GM04503 (cell line): Measurements from ENCODE around the gene ALPL.

ENCODE experiments used
- DNase-seq: peaks from one replicate; pipeline ENCODE4 v3.0.0-alpha.2; 2012; ENCODE audit warnings: low read depth

The ALPL gene

DNA sequence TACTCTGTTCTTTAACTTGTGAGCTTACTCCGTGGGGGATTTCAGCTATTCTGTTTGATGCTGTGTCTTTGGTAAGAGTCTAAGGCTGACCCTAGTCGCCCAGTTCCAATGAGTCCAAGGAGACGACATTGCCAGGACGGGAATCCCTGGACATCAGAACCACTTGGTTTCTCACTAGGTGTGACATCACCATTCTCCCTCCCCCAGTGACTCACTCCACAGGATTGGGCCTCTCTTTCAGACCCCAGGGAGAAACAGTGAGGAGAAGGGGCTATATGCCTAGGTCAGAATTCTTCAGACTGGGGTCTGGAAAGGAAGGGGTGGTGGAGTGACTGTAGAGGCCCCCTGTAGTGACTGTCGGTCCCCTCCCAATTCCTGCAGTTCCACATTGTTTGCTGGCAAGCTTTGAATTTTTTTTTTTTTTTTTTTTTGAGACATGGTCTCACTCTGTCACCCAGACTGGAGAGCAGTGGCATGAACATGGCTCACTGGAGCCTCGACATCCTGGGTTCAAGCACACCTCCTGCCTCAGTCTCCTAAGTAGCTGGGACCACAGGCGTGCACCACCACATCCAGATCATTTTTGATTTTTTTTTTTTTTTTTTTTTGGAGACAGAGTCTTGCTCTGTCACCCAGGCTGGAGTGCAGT, 21.3 kb downstream of the ALPL start:
- no peak for DNase-seq

DNA sequence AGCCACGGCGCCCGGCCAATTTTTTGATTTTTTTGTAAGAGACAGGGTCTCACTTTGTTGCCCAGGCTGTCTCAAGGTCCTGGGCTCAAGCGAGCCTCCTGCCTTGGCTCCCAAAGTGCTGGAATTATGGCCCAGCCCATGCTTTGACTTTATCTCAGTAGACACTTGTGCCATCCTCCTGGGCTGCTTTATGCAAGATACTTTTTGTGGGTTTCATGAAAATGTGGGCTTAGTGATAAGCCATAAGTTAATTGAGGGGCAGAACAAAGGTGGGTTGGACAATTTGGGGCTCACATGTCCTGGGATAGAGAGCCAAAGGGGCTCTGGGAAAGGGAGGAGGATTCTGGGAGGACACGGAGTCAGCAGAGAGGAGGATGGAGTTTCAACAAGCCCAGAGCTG, 22.0 kb downstream of the ALPL start:
- DNase-seq = no peak

DNA sequence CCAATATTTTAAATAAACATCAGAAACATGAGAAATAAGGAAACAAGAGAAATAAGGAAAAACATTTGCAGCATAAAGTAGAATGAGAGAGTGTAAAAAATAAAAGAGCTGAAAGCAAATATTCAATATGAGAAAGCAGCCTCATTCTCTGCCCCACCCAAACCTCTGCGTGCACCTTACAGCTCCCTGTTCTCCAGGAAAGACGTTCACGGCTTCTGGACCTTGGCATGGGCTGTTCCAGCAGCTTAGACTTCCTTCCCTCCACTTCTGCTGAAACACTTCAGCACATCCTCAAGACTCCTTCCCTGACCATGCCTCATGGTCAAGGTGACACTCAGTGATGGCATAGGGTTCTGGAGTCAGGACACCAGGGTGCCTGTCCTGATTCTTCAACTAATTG, 23.3 kb downstream of the ALPL start:
- DNase-seq = no peak

DNA sequence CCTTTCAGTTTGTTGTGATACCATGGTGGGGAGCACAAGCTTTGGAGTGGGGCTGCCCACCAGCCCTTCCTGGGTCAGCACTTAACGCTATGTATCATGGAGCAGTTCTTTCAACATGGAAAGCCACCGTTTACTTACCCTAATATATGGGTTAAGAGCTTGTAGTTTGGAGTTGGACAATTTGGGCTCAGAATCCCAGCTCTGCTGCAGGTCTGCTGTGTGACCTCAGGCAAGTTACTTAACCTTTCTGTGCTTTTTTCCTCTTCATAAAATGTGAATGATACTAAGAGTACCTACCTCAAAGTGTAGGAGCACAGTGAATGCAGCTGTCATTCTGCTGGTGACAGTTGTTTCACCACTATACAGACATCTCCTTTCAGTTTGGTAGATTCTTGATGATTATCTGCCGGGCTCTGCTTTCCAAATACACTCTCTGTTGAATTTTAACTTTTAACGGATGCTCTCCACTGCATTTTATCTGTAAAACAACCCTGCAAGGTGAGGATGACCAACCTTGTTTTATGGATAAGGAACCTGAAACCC, 23.8 kb downstream of the ALPL start:
- no peak for DNase-seq

DNA sequence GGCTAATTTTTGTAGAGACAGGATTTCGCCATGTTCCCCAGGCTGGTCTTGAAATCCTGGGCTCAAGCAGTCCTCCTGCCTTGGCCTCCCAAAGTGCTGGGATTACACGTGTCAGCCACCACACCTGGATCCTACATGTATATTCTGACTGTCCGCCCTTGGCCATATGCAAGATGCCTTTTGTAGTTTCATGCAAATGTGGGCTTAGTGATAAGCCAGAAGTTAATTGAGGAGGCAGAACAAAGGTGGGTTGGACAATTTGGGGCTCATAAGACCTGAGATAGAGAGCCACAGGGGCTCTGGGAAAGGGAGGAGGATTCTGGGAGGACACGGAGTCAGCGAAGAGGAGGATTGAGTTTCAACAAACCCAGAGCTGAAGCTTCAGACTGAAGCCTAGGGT, 24.9 kb downstream of the ALPL start:
- no peak for DNase-seq

DNA sequence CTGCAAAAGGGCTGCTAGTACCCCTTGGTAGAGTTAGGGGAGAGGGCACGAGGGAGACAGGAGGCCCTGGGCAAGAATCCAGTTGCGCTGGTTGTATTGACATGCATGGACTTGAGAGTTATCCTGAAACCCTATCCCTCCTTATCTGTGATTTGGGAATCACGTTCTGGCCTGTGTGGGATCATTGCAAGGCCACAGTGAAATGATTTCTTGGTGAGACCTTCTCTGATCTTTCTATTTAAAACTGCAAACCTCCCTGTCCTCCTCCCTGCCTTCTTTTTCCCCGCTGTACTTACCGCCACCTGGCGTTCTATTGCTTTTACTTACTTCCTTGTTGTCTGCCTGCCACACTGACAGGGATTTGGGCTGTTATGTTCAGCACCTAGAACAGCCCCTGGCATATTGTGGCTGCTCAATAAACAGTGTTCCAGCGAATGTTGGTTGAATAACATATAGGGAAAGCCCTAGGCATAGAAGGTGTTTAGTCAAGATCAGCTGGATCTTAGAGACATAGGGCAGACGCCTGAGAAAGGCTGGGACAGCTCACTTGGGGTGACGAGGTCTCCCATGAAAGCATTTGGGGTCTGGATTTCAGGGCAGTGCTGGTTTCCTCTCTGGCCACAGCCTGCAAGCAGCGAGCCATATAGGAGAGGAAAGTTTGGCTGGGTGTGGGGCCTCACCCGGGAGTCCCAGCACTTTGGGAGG, 25.6 kb downstream of the ALPL start:
- no peak for DNase-seq

DNA sequence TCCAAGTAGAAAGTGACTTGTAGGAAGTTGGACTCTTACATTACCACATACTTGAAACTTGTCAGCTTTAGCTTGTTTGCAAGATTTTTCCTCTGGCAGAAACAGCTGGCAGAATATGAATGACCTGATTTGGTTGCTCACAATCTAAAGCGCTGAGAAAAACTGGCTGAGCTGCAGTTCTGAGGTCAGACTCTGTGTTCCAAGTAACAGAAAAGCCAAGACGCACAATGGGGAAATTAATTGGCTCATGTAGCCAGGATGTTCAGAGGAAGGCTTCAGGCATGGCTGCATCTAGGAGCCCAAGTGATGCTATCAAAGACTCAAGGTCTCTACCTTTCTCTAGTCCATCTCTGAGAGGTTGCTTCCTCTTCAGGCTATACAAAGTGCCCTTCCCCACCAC, 27.0 kb downstream of the ALPL start:
- no peak for DNase-seq

DNA sequence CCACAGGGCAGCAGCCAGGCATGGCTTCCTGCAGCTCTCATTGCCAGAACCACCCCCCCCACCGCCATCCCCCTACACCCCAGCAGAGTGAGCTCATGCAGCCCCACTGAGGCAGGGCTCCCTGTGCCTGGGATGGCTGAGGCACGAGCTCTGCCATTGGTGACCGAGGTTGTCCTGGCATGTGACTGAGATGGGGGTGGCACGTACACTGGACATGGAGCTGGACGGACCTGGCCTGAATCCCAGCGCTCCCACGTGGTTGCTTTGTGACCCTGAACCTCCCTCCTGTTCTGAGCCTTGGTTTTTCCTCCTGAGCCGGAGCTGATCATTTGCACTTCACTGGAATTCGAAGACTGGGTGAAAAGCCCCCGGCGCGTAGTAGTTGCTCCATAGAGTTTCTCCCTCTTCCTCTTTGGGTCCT, 28.3 kb downstream of the ALPL start:
- no peak for DNase-seq

DNA sequence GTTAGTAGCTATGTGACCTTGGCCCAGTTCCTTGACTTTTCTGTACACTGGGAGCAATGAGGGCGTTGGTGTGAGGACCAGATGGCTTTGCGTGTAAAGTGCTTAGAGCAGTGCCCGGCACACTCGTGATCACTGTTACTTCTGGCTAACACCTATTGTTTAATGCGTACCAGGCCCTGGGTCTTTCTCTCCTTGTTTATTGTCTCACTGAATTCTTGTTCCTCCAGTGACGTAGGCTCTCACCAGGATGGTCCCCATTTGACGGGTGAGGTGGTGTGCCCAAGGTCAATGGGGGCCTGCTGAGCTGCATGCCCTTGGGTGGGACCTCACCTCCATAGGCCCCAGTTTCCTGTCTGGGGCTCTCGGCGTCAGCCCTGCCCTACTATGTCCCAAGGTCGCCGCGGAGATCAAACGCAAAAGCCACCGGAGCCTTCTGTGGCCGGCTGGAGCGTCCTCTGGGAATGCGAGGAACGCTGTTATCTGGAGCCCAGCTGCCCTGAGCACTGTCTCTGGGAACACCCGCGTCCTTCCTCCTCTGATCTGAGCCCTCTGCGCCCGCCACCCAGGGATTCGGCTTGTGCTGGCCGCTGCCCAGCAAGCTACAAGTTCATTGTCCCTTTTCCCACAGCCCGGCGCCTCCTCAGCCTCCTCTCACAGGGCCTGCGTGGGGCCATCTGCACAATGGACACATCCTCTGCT, 28.9 kb downstream of the ALPL start:
- DNase-seq = no peak

DNA sequence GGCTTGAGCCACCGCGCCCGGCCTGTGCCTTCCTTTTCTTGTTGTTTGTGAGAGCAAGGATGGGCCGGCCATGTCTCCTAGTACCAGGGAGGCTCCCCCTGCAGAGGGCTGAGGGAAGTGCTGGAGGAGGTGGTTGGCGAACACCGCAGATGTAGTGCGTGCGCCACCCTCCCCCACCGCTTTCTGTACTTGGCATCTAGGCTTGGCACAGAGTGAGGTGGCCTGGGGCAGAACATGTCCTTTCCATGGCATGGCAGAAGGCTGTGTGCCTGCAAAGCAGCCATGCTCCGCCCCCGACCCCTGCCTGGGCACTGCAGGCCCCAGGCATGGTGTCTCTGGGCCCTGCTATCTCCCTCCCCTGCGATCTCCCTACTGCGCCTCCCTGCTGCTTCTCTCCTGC, 30.7 kb downstream of the ALPL start:
- DNase-seq = no peak

DNA sequence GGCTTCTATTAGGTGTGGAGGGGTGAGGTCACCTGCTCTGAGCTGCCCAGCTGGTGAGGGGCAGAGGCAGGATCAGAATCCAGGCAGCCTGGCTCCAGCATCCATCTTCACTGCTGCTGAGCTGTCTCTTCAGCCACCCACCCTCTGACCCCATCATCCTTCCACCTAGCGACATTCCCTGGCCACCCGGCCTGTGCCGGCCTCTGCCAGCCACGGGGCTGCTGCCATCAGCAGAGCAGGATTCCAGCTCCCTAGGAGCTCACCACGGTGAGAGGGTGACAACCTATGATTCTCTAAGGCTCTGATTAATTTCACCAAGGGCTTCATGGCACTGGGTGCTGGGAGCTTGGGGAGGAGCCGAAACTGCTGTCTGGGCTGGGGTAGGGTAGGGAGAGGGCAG, 32.1 kb downstream of the ALPL start:
- no peak for DNase-seq

DNA sequence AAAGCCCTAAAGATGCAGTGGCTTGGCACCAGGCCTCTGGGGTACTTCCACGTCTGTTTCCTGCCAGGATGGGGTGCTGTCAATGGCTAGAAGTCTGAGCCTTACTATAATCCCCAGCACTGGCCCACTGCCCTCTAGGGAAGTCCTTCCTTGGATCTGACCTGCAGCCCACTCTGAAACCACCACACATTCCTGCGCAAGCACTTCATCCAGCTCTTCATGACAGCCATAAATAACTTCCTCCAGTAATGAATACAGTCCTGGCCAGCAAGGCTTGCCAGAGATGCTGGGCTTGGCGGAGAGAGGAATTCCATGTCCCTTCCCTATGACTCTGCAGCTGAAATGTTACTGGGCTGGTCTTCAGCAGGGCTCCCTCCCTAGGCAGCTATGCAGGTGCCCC, 32.6 kb downstream of the ALPL start:
- DNase-seq = peak; percentile 57

DNA sequence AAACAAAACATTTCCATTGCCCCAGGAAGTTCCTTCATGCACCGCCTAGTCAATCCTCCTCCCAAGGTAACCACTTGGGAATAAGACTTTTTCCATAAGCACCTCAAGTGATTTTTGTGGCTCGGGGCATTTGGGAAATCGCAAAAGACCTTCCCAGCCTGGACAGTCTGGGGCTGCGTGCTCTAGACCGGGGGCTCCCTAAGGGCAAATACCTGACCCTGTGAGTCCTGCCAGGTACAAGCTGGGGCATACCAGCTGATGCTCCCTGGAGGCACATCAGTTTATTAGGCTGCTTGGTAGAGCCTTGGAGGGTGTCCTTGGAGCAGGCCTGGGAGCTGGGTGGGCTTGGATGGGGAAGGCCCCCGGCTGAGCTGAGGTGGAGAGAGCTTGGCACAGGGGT, 34.4 kb downstream of the ALPL start:
- DNase-seq = no peak

DNA sequence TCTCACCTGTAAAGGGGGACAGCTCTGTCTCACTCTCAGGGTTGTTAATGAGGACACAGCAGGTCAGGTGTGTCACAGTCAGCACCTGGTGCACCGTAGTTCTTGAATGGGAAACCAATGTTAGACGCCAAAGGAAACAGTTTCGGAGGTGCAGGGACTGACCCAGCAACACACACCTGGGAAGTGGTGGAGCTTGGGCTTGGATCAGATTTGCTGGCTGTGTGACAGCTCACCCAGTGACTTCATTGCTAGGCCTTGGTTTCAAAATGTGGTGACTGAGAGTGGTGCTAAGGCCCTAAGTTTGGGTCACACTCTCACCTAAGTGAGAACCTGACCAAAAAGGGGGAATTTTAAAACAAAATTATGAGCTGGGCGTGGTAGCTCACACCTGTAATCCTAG, 34.9 kb downstream of the ALPL start:
- no peak for DNase-seq

DNA sequence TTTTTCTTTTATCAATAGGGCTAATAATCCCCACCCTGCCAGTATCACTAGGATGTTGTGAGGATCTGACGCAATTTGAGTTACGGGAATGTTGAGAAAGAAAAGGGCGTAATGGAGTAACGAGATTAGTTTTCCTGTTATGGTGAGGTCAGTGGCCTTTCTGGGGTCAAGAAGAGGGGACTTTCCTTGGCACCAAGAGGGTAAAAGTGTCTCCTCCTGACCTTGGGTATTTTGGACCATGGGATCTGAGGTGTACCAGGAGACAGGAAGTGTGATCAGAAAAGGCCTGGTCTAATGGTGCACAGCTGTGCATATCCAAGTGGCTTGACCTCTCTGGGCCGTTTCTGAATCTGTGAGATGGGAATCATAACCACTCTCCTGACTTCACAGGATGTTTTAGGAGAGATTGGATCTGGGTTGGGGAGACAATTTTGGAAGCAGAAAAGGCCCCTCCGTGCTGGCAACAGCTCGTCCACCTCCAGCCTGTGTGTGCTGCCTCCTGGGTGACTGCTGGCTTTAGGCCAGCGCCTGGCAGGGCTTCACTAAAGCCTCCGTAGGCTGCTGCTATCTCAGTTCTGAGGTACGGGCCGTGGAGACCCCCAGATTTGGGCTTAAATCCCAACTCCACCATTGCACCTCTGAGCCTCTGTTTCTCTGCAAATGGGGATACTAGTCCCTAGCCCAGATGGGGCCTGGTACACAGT, 37.1 kb downstream of the ALPL start:
- DNase-seq = no peak

DNA sequence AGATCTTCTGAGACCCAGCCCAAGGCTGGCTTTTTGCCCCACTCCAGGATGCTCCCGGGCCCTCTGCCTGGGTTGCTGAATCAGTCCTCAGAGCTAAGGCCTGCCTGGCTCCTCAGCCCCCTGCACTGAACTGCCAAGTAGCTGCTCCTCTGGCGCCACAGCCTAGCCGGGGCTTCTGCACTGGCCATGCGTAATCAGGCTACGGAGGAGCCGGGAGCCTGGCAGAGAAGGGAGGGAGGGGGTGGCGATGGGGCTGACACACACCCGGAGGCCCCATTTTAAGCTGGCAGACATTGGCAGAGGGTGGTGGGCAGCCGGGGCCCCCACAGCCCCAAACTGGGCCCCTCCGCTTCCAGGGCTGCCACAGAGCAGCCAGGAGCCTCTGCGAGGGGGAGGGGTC, 38.7 kb downstream of the ALPL start:
- no peak for DNase-seq

DNA sequence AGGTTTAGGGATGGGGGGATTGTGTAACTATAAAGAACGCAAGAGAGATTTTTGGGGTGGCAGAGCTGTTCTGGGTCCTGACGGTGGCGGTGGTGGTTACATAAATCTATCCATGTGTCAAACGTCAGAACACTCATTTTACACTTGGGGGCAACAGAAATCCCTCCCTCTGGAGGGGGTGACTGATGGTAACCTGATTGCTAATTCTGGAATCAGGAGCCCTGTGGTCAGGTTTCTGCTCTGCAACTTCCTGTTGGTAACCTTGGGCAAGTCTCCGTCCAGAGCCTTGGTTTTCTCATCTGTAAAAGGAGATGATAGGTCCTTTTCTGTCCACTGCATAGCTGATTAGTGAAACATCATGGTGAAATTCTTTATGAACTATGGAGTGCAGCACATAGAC, 40.9 kb downstream of the ALPL start:
- no peak for DNase-seq

DNA sequence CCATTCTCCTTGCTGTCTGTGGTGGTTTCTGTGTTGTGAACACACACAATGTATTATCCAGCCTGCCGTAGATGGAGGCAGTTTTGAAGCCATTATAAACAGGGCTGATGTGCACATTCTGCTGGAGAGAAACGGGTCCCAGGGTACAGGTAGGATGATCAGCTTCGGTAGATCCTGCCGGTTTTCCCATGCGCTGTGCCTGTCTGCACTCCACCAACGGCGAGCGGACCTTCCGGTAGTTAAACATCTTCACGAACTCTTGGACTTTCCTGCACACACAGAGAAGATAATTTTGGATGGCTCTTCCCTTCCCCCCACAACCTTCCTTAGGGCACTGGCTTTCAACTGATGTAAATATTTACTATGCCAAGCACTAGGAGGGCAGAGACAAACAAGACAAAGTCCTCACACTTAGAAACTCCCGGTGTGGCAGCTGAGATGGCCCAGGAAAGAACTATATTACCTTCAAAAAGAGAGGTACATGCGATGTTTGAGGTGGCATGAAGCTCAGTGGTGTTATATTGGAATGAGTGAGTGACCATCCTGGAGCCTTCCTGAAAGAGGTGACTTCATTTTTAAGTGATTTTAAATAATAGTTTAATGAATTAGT, 41.7 kb downstream of the ALPL start:
- DNase-seq = no peak

DNA sequence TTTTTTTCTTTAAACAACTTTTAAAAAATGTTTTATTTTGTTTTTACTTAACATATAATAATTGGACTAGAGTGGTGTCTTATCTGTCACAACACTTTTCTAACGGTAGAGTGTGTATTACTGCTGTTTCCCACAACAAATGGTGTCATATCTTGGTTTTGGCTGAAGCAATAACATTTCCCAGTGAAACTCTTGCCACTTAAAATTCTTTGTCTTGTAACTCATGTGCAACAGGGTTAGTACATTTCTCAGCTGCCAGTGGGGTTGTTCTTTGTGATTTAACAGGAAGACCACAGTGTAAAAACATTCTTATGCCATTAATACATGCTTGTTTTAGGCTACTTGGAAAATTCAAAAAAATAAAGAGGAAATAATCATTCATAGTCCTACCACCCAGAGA, 43.5 kb downstream of the ALPL start:
- peak; percentile 92 for DNase-seq

DNA sequence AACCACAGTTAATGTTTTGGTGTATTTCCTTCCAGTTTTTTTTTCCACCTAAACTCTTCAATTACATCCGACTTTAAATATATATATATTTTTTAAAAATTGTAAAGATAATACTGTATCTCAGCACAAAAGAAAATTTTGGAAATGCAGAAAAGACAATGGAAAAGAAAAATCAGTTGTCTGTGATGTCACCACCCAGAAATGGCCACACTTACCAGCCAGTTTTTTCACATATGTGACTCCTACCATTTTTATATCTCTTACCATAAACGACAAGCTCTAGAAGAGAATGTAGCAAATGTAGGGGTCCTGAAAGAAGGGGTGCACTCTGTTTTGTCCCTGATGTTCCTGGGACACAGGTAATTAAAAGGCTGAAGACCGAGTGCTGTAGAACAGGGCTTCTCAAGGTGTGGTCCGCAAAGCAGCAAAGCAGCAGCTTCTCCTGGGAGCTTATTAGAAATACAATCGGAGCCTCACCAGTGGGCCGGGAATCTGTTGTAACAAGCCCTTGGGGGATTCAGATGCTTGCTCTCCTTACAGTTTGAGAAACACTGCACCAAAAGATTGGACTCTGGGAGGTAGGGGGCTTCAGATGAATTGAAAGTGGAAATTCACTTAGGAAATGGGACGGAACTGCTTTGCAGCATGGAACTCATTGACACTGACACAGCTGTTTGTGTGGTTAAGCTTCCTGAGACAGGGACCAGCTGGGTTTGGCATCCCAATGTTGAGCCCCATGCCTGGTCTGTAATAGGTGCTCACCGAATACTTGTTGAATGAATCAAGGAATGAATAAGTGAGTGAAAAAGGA, 44.1 kb downstream of the ALPL start:
- DNase-seq = no peak
